Activated CD4-positive, CD25-positive, alpha-beta regulatory T cell treated with anti-CD3 and anti-CD28 coated beads, Interleukin-2, amount 50 U/mL, for 72 hours (primary cell): ENCODE data around the gene ZNF519.
"Not testable (repeated sequence)": the region's sequence is repeated elsewhere in the genome, so short reads cannot be mapped to it uniquely, and the experiment has no call there.

Experiments
- DNase-seq: peaks from one replicate; pipeline ENCODE4 v3.0.0; 2021

Gene ZNF519

DNA sequence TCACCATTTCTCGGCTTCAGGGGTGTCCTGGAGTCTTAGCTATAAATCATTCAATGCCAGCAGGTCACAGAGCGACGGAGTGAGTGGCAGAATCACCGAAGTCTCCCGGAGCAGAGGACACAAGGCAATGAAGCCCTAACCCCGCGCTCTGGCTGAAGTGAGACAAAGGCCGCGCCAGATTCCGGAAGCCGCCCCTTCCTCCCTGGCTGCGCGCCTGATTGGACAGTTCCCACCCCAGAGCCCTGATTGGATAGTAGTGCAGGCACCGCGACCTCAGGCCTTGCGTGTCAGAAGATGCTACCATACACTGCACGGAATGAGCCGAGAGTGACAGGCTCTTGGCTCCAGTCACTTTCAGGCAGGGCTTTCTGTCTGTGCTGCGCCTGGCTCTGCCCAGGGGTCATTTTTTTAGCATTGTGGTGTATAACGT lies at the start of gene ZNF519:
ZNF519 (minus strand) TSS at position 165 of the 430 bp plus-strand sequence; CDS start at position 7, 158 bp downstream.
- peak; percentile 82 for DNase-seq

DNA sequence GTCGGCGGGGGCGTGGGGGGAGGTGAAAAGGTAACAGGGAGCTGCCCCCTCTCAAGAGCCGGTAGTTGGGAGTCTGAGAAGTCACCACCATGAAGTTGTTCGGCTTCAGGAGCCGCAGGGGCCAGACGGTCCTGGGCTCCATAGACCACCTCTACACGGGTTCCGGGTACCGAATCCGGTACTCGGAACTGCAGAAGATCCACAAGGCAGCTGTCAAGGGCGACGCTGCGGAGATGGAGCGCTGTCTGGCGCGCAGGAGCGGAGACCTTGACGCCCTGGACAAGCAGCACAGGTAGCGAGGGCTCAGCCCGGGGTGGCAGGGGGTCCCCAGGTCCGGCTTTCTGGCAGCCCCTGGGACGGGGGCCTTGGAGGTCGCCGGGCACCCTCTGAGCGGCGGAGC lies 47.1 kb upstream of the ZNF519 start:
- no peak for DNase-seq

DNA sequence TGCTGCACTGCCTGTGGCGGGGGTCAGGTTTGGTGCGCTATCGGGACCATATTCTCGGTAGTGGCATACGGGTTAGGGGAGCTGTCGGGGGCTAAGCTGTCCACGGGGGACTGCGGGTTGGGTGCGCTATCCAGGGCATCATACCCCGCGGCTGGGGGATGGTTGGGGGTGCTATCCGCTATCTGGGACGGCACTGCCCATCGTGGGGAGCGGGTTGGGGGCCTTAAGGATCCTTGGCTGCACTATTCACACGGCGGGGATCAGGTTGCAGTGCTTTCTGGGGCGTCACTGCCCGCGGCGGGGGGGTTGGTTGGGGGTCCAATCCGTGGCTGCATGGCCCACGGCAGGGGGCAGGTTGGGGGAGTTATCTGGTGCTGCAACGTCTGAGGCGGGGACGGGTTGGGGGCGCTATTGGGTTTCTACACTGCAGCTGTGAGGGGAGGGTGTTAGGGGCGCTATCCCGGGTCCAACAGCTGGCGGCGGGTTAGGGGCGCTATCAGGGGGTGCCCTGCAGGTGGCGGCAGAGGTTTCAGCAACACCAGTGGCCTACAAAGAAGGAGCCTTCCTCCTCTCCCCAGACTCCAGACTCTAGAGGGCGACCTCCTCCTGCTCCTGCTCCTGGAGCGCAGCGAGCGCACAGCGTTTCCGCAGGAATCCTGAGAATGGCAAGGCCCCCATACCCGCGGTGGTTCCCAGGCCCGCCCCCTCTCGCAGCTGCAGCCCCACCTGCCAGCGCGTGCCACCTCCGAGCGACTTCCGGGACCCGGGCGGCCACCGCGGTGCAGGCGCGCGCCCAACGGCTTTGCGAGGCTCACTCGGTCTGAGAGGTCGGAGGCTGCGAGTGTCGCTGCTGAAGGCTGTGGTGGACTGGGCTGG lies 46.3 kb upstream of the ZNF519 start:
- peak; percentile 73 for DNase-seq

DNA sequence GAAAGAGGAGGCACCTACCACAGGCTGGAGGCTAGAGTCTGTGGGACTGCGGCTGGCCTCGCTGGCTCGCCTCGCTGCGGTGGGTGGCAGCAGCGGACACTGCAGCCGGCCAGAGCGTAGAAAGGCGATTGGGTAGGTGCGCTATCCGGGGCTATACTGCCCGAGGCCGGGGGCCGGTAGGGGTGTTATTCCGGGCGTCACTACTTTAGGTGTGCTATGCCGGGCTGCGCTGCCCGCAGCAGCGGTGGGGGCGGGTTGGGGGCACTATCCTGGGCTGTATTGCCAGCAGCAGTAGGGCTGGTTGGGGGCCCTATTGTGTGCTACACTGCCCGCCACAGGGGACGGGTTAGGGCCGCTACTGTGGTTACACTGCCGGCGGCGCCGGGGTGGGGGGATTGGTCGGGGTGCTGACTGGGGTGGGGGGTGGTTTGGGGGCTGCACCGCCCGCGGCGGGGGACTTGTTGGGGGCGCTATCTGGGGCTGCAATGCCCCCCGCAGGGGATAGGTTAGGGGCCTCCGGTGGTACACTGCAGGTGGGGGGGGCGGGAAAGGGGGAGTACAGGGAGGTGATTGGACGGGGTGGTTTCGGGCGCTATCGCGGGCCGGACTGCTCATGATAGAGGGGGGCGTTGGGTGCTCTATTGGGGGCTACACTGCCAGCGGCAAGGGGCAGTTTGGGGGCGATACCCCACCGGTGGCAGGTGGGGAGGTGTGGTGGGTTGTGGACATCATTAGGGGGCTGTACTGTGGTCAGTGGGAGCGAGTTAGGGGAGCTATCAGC lies 45.5 kb upstream of the ZNF519 start:
- DNase-seq, result not testable (repeated sequence)

DNA sequence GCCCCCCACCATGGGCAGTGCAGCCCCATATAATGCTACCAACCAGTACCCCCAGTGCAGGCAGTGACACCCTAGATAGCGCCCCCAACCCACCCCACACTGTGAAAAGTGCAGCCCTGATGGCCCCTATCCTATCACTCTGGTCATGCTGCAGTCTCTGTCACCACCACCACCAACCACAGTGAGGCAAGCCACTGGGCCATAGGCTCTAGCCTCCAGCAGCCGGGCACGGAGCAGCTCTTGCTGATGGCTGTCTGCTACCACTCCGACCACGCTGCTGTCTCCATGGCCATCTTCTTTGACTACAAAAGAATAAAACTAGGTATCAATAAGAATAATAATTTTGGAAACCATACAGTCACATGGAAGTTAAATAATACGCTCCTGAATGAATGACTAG lies 43.2 kb upstream of the ZNF519 start:
- not testable (repeated sequence) for DNase-seq

DNA sequence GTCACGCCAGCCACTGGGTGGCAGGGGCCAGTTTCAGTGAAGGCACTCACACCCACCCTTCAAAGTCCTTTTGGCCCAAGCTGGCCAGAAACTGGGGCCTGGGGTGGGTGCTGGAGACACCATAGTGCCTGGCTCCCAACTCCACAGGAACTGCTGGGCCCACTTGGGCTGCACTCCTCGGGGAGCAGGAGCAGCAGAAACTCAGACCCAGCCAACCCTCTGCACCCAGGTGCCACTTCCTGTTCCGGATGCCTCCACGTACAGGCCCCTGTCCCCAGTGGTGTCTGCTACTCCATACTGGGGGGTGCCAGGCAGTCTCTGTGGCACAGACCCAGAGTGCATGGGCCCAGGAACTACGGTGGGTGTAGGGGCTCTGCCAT lies 42.5 kb upstream of the ZNF519 start:
- DNase-seq, result no peak

DNA sequence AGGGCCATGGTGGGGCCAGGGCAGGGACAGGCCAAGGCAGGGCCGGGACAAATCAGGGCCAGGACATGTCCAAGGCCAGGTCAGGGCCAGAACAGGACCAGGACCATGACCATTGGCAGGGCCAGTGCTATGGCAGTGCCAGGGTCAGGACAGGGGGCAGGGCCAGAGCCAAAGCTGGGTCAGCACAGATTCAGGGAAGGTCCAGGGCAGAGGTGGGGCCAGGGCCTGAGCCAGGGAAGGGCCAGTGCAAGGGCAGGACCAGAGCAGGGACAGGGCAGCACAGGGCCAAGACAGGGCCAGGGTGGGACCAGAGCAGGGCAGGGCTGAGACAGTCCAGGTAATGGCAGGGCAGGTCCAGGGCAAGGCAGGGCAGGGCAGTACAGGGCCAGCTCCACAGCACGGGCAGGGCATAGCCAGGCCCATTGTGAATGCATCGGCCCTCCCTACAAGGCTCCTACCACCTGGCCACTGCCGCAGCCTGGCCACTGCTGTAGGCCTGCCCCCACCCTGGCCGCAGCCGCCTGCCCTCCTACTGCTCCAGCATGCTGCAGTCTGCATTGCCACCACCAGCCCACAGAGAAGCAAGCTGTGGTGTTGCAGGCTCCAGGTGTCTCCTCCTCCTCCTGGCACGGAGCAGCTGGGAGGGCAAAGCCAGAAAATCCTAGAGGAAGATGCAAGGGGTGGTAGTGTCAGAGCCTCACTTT lies 41.9 kb upstream of the ZNF519 start:
- not testable (repeated sequence) for DNase-seq

DNA sequence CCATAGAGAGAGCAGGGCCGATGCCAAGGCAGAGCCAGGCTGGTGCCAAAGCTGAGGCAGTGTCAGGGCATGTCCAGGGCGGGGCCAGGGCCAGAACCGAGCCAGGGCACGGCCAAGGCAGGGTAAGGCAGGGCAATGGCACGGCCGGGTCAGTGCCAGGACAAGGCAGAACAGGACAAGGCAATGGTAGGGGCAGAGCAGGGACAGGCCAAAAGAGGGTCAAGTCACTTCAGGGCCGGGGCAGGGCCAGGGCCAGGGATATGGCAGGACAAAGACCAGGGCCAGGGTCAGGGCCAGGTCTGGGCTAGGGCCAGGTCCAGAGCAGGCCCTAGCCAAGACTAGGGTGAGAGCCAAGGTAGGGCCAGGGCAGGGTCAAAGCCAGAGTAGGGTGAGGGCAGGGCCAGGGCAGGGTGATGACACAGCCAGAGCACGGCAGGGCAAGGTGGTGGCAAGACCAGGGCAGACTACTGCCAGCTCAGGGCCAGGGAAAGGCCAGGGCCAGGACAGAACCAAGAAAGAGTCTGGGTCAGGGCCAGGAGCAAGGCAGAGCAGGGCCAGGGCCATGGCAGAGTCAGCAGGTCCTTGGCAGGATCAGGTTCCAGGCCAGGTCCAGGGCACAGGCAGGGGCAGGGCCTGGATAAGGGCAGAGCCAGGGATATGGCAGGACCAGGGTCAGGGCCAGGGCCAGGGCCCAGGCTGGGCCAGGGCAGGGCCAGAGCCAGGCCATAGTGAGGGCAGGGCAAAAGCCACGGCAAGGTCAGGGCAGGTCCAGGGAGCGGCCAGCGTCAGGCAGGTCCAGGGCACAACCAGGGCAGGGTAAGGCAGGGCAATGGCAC lies 41.1 kb upstream of the ZNF519 start:
- DNase-seq, result not testable (repeated sequence)

DNA sequence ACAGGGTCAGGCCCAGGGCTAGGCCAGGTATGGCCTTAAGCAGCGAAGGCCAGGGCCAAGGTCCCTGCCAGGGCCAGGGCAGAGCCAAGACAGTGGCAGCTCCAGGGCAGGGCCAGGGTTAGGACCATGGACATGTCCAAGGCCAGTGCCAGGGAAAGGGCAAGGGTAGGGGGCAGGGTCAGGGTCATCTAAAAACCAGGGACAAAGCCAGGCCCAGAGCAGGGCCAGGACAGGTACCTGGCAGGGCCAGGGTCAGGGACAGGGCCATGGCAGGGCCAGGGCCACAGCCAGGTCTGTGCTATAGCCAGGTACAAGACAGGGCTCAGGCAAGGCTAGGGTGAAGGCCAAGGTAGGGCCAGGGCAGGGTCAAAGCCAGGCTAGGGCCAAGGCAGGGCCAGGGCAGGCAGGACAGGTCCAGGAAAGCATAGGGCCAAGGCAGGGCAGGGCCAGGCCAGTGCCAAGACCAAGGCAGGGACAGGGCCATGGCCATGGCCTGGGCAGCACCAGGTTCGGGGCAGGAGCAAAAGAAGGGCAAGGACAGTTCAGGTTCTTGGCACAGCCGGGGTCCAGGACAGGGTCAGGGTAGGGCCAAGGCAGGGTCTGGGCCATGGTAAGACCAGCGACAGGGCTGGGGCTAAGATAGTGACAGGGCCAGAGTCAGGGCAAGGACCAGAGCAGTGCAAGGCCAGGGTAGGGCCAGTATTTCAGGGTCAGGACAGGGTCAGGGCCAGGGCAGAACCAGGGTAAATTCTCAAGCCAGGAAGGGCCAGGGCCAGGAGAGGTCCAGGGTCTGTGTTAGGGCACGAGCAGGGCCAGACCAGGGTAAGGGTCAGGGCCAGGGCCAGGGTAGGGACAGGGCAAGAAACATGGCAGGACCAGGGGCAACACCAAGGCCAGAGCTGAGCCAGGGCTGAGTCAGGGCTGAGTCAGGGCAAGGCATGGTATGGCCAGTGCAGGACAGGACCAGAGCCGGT lies 40.2 kb upstream of the ZNF519 start:
- DNase-seq, result not testable (repeated sequence)

DNA sequence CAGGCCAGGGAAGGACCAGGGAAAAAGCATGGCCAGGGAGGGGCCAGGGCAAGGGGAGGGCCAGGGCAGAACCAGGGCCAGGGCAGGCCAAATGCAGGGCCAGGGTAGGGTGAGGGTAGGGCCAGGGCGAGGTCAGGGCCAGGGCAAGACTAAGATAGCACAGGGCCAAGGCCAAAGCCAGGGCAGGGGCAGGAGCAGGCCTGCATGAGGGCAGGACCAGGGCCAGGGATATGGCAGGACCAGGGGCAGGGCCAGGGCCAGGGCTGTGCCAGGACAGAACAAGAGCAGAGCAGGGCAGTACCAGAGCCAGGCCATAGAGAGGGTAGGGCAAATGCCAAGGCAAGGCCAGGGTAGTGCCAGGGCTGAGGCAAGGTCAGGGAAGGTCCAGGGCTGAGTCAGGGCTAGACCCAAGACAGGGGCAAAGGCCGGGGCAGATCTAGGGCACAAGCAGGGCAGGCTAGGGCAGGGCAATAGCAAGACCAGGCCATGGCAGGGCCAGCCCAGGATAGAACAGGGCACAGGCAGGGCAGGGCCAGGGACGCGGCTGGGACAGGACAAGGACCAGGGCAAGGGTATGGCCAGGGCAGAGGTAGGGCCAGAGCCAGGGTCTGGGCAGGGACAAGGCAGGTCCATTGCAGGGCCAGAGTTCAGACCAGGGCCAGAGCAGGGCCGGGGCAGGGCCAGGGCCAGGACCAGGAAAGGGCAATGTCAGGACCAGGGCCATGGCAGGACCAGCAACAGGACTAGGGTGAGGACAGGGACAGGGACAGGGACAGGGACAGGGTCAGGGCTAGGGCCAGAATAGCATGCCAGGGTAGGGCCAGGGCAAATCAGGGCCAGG lies 39.3 kb upstream of the ZNF519 start:
- not testable (repeated sequence) for DNase-seq

DNA sequence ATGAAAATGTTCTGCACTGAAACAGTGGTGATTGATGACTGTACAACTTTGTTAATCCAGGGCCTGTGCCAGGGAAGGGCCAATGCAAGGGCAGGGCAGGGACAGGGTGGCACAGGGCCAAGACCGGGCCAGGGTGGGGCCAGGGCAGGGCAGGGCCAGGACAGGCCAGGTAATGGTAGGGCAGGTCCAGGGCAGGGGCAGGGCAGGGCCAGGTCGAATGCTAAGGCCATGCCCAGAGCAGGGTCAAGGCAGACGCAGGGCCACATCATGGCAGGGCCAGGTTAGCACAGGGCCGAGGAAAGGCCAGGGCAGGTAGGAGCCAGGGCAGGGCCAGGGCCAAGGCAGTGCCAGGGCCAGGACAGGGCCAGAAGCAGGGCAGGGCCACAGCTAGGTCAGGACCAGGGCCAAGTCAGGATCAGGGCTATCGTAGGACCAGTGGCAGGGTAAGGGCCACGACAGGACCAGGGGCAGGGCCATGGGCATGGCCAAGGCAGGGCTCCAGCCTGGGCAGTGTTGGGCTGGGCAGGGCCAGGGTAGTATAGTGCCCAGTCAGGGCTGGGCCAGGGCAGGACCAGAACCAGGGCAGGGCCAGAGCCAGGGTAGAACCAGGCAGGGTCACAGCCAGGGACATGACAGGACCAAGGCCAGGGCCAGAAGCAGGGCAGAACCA lies 38.3 kb upstream of the ZNF519 start:
- not testable (repeated sequence) for DNase-seq

DNA sequence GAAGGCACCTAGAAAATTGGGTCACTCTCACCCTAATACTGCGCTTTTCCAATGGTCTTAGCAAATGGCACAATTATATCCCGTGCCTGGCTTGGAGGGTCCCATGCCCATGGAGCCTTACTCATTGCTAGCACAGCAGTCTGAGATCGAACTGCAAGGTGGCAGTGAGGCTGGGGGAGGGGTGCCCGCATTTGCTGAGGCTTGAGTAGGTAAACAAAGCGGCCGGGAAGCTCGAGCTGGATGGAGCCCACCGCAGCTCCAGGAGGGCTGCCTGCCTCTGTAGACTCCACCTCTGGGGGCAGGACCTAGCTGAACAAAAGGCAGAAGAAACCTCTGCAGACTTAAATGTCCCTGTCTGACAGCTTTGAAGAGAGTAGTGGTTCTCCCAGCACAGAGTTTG lies 30.7 kb upstream of the ZNF519 start:
- DNase-seq, result not testable (repeated sequence)

DNA sequence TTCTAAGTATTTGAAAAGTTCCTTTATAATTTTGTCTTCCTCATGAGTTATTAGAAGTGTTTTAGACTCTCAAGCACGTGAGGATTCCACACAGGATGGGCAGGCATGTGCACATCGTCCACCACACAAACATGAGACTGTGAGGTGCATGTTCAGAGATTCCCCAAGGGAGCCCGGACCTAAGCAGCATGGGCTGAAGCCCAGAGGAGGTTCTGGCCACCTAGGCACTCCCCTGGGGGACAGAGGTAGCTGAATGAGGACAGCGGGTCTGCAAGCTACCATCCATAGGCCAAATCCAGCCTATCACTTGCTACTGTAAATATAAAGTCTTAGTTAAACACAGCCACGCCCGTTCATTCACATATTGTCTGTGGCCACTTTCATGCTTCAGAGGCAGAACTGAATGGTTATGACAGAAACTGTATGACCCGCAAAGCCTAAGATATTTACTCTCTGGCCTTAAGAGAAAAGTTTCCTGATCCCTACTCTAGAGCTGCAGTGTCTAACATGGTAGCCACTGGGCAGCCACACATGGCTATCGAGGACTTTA lies 19.4 kb upstream of the ZNF519 start:
- DNase-seq, result not testable (repeated sequence)

DNA sequence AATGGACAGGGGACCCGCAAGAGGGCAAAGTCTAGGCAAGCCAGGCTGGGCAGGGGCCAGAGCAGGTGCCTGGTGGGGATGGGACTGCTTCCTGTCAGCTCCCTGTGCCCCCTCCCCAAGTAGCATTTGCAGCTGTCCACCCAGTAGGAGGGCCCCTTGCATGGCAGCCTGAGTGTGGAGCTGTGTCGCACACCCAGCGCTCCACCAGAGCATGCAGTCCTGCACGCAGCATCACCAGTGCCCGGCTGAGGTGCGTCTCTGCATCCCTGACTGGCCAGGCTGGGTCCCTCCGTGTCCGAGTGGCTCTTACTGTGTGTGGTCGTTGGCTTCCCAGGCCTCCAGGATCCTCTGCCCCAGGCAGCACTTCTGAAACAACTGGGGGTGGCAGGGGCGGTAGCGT lies 18.5 kb upstream of the ZNF519 start:
- DNase-seq, result not testable (repeated sequence)

DNA sequence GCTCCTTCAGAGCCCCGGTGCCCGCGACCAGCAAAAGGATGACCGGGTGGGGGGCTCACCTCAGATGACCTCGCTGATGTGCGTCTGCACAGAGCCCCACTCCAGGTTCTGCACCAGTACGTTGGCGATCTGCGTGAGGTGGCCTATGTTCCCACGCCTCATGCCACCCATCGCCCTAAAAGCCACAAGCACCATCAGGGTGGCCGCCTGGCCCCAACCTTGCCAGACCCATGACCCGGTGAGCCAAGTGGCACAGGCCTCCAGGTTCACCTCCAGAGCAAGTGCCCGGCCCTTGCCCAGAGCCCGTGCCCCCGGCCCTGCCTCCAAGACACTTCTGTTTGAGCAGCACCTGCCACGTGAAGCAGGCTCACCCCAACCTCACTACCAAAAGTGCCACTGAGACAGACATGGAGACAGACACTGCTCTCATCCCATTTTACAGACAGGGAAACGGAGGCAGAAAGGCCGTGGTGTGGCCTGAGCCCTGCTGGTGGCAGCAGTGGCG lies 17.7 kb upstream of the ZNF519 start:
- DNase-seq, result not testable (repeated sequence)

DNA sequence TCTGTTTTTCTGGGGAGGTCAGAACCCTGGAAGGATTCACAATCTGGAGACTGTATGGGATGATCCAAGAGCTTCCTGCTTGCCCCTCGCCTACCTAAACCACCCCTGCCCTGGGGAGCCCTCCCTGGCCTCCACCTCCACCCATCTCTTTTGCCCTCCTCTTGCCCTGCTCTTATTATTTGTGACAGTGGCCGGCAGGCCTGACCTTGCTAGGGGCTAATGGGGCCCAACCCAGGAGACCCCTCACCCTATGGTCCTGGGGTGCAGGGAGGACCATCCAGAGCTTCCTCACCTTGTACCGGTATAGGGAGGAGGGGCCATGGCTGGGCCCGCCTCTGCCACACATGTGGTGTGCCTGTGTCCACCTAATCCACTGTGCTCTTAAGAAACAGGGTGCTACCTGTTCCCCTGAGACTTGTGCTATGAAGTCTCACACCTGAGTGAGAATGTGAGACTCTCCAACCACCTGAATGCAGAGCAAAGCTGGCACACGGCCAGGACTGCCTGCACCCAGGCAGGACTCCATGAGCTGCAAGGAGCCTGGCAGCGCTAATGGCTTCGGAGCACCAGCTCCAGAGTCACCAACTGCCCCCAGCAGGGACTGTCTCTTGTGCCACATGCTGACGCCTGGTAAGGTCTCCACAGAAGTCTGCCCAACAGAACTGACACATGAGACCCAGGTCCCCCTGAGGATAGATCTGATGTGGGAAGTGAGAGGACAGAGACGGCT lies 17.1 kb upstream of the ZNF519 start:
- DNase-seq, result not testable (repeated sequence)

DNA sequence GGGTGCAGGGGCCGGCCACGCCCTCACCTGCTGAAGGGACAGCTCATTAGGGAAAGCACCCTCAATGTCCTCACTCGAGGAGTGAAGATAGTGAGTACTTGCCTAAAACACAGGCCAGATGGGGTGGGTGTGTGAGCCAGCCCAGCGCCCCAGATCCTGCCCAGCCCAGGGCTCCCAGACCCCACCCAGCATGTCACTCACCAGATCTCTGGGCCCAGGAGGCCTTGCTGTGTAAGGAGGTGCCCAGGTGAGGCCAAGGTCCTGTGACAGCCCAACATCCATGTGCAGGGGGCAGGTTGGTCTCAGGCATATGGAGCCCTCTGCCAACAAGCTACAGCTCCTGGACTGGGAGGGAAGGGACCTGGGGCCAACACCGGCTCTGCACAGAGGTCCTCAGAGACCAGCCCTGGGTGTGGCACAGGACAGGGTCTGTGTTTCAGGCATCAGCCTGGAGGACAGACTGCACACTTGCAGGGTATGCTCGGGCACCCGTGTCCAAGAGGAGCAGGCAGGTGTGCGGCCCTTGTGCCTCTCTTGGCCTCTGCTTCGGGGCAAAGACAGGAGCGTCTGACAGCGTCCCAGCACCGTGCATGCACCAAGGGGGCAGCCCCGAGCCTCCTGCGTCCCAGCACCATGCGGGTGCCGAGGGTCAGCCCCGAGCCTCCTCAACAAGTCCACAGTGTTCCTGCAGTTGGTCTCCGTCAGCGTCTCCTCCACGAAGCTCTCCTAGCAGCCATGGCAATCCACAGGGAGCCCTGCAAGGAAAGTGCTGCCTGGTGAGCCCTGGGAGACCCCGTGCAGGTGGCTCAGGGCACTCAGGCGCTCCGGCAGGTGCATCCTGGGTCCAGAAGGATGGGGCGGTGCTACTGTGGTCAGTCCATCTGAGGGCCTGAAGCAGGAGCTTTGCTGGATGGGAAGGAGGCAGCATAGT lies 16.0 kb upstream of the ZNF519 start:
- DNase-seq, result not testable (repeated sequence)
